ENCODE measurements around the gene ARHGAP24. TPM values are rescaled to one million over a fixed set of nuclear protein-coding genes. Genes with fewer than 3 reads are reported as not detected.

ARHGAP24 gene
- total RNA-seq, 1 experiment from 2014 or later, result 17.4 TPM

DNA sequence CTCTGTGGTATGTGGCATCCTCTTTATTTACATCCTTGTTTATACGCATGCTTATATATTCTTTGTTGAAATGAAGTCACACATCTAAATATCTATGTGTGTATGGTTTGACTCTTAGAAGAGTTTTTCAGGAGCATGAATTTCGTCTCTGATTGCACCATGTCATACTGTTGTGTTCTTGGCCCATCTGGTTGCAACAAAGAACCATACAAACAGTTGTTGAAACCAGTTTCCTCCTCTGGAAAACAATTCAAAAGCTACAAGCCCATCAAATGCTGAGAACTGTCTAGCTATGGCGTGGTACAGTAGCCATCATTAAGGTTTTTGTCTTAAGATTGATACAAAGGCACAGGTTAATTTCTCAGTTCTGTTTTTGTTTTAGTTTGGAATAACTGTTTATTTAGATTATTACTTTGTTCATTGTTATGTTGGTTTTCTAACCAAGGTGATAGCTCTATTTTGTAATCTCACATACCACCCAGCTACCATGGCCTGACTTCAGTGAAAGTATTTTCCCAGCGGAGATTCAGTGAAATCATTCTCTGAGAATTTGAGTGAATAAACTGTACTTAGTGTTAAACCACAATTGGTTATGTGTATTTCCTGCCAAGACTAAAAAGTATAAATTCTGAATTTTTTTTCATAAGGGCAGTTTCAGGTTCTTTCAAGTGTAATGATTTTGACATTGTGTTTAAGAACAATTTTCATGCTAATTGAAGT, 91.0 kb downstream of the ARHGAP24 start:
- no peak overlapping the region for H3K4me3 ChIP-seq (ENCODE audit: low read depth in 2 of 2, low read length in 2 of 2)
- ChIA-PET CTCF (no interaction called here), POLR2A (no interaction called here)
- BruUV-seq (replicated peaks), result no TSS peak
- no peaks in the 10 kb centered on the region for H3K36me3 ChIP-seq (ENCODE audit: control insufficient read depth, insufficient read depth, low read length)
- intact Hi-C loops (cut with micrococcal nuclease; ENCODE audit: unreplicated experiment), result no loop called here
- no peaks in the 10 kb centered on the region for H3K27me3 ChIP-seq (ENCODE audit: control insufficient read depth, insufficient read depth, low read length)
- in situ Hi-C loops (cut with HindIII; ENCODE audit: low pct_unique_long_range_greater_than_20kb, low sequenced_read_pairs), result no loop called here
- DNase-seq (ENCODE audit: low read depth, low spot score) (no peak), ATAC-seq (no peak)
- H3K27ac ChIP-seq (ENCODE audit: low read length), result no peak overlapping the region
- no peaks in the 10 kb centered on the region for H3K9me3 ChIP-seq (ENCODE audit: control insufficient read depth, insufficient read depth, low read depth, low read length)
- TF ChIP-seq TCF7L2 (IDR thresholded peaks at IDR 0.05; ENCODE audit: low read depth, low read length), result no peak
- TF ChIP-seq, protein P1, sequence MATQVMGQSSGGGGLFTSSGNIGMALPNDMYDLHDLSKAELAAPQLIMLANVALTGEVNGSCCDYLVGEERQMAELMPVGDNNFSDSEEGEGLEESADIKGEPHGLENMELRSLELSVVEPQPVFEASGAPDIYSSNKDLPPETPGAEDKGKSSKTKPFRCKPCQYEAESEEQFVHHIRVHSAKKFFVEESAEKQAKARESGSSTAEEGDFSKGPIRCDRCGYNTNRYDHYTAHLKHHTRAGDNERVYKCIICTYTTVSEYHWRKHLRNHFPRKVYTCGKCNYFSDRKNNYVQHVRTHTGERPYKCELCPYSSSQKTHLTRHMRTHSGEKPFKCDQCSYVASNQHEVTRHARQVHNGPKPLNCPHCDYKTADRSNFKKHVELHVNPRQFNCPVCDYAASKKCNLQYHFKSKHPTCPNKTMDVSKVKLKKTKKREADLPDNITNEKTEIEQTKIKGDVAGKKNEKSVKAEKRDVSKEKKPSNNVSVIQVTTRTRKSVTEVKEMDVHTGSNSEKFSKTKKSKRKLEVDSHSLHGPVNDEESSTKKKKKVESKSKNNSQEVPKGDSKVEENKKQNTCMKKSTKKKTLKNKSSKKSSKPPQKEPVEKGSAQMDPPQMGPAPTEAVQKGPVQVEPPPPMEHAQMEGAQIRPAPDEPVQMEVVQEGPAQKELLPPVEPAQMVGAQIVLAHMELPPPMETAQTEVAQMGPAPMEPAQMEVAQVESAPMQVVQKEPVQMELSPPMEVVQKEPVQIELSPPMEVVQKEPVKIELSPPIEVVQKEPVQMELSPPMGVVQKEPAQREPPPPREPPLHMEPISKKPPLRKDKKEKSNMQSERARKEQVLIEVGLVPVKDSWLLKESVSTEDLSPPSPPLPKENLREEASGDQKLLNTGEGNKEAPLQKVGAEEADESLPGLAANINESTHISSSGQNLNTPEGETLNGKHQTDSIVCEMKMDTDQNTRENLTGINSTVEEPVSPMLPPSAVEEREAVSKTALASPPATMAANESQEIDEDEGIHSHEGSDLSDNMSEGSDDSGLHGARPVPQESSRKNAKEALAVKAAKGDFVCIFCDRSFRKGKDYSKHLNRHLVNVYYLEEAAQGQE (IDR thresholded peaks at IDR 0.05; ENCODE audit: insufficient read depth in 1 of 2, low read depth in 2 of 2, low read length in 1 of 2), result no peak
- no peak for TF ChIP-seq POLR2AphosphoS5 (IDR thresholded peaks at IDR 0.05; ENCODE audit: low read depth, low read length)
- no peak for TF ChIP-seq CTCF (IDR thresholded peaks at IDR 0.05)
- TF ChIP-seq SIN3A (IDR thresholded peaks at IDR 0.05; ENCODE audit: borderline replicate concordance, insufficient read depth, low read depth, low read length), result no peak
- no peaks in the 10 kb centered on the region for H3K4me1 ChIP-seq (ENCODE audit: control insufficient read depth, insufficient read depth, low read length)

DNA sequence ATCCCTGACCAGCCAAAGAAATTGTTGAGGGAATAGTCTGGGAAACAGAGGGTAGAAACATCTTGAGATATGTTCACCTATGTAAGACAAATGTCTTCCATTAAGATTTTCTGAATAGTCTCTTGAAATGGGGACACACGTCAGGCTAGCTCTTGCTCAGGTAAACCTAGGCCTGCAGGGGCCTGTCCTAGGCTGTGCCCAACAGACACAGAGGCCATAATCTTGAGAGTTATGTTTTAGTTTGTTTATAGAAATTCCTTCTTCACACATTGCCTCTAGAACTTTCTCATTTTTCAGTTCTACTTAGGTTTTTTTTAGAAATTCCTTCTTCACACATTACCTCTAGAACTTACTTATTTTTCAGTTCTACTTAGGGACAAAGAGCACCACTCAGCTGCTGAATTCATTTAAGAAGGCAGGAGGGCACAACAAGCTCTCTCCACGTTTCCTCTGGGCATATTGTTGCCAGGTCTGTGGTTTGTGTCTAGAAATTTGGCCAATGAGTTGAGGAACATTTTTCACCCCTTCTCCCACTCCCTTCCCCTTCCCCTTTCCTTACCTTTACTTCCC, 94.9 kb downstream of the ARHGAP24 start:
- no peak overlapping the region for H3K4me3 ChIP-seq (ENCODE audit: low read depth in 2 of 2, low read length in 2 of 2)
- H3K27me3 ChIP-seq (ENCODE audit: control insufficient read depth, insufficient read depth, low read length), result no peaks in the 10 kb centered on the region
- ChIA-PET CTCF (no interaction called here), POLR2A (no interaction called here)
- BruUV-seq (replicated peaks), result no TSS peak
- intact Hi-C loops (cut with micrococcal nuclease; ENCODE audit: unreplicated experiment) (no loop called here), in situ Hi-C loops (cut with HindIII; ENCODE audit: low pct_unique_long_range_greater_than_20kb, low sequenced_read_pairs) (no loop called here)
- TF ChIP-seq, protein P1 (IDR thresholded peaks at IDR 0.05; ENCODE audit: insufficient read depth in 1 of 2, low read depth in 2 of 2, low read length in 1 of 2), result no peak
- no peak for TF ChIP-seq CTCF (IDR thresholded peaks at IDR 0.05)
- TF ChIP-seq POLR2AphosphoS5 (IDR thresholded peaks at IDR 0.05; ENCODE audit: low read depth, low read length), result no peak
- no peak for TF ChIP-seq SIN3A (IDR thresholded peaks at IDR 0.05; ENCODE audit: borderline replicate concordance, insufficient read depth, low read depth, low read length)
- TF ChIP-seq TCF7L2 (IDR thresholded peaks at IDR 0.05; ENCODE audit: low read depth, low read length), result no peak
- no peak for ATAC-seq
- peak overlapping the region; percentile 7; the same call in 1 of the 2 replicates for H3K27ac ChIP-seq (ENCODE audit: low read length)
- DNase-seq (ENCODE audit: low read depth, low spot score), result no peak
- H3K4me1 ChIP-seq (ENCODE audit: control insufficient read depth, insufficient read depth, low read length), result no peaks in the 10 kb centered on the region
- no peaks in the 10 kb centered on the region for H3K9me3 ChIP-seq (ENCODE audit: control insufficient read depth, insufficient read depth, low read depth, low read length)
- H3K36me3 ChIP-seq (ENCODE audit: control insufficient read depth, insufficient read depth, low read length), result no peaks in the 10 kb centered on the region; the same call in 1 of the 2 replicates
